H1 (cell line): ENCODE data around the gene IL12RB2. TPM values are rescaled to one million over a fixed set of nuclear protein-coding genes. Genes with fewer than 3 reads are reported as not detected.

Source experiments
- CTCF ChIA-PET: fragments of 300-600 bp; sonication (Branson Sonifier 250); formaldehyde crosslinking; loops from one replicate; lab custom pipeline; 2021; ENCODE audit not compliant: partially characterized antibody; lab: Charles Lee
- POLR2A ChIA-PET: fragments of 300-600 bp; sonication (Branson Sonifier 250); formaldehyde crosslinking; loops from one replicate; lab custom pipeline; 2021; ENCODE audit warnings: inconsistent platforms; ENCODE audit not compliant: partially characterized antibody; lab: Charles Lee
- DNase-seq, 2 experiments: peaks; one replicate each; pipeline versions ENCODE4 v3.0.0 to v3.0.0-alpha.2; 2010 to 2022; ENCODE audit warnings: low spot score in 2 of 2, low read depth in 1 of 2, mixed read lengths in 1 of 2
- FAIRE-seq: peaks from 2 replicates; lab custom pipeline; 2011; peaks lifted over from hg19 to GRCh38; lab: Jason Lieb, UNC
- H2AFZ ChIP-seq: 2 replicates; pipeline ENCODE4 v1.8.1; 2012; ENCODE audit warnings: low read length, inconsistent platforms
- H2AK5ac ChIP-seq: 2 replicates; pipeline ENCODE4 v1.6.1; 2013; ENCODE audit warnings: low read depth, low read length
- H2BK120ac ChIP-seq: replicated peaks from 2 replicates; pipeline ENCODE3; 2013; ENCODE audit warnings: low read depth, low read length, inconsistent platforms
- H2BK12ac ChIP-seq: 2 replicates; pipeline ENCODE4 v1.6.1; 2013; ENCODE audit warnings: low read depth, low read length
- H2BK15ac ChIP-seq: 2 replicates; pipeline ENCODE4 v1.6.1; 2013; ENCODE audit warnings: low read length
- H2BK20ac ChIP-seq: 2 replicates; pipeline ENCODE4 v1.6.1; 2013; ENCODE audit warnings: low read length
- H2BK5ac ChIP-seq: 2 replicates; pipeline ENCODE4 v1.6.1; 2013; ENCODE audit warnings: low read depth, low read length
- H3K14ac ChIP-seq: 2 replicates; pipeline ENCODE4 v1.6.1; 2013; ENCODE audit warnings: inconsistent platforms; ENCODE audit not compliant: insufficient read length
- H3K18ac ChIP-seq: 2 replicates; pipeline ENCODE4 v1.6.1; 2013; ENCODE audit warnings: low read length; ENCODE audit errors: extremely low read depth
- H3K23ac ChIP-seq: 2 replicates; pipeline ENCODE4 v1.6.1; 2013; ENCODE audit warnings: inconsistent platforms; ENCODE audit not compliant: insufficient read length
- H3K23me2 ChIP-seq: 2 replicates; pipeline ENCODE4 v1.6.1; 2013; ENCODE audit warnings: low read depth, low read length
- H3K27ac ChIP-seq: 2 replicates; pipeline ENCODE4 v1.6.1; 2011; ENCODE audit warnings: low read depth, low read length, inconsistent platforms
- H3K27me3 ChIP-seq, 4 experiments: replicated peaks in 1 of 4; 1 replicate in 1 of 4; 2 replicates in 3 of 4; pipeline versions ENCODE4 v1.6.1 to v1.8.1; 2011 to 2013; ENCODE audit warnings: low read length in 3 of 4, mild to moderate bottlenecking in 3 of 4, inconsistent platforms in 2 of 4, mixed read lengths in 2 of 4, moderate library complexity in 1 of 4; ENCODE audit not compliant: control insufficient read depth in 3 of 4, insufficient read depth in 3 of 4; ENCODE audit errors: extremely low read depth in 1 of 4
- H3K36me3 ChIP-seq, 4 experiments: 2 replicates each; pipeline versions ENCODE4 v1.6.1 to v1.8.1; 2011 to 2013; ENCODE audit warnings: mild to moderate bottlenecking in 4 of 4, low read length in 3 of 4, moderate library complexity in 2 of 4, control low read depth in 1 of 4, inconsistent platforms in 1 of 4; ENCODE audit not compliant: insufficient read depth in 4 of 4, control insufficient read depth in 2 of 4
- H3K4ac ChIP-seq: replicated peaks from 2 replicates; pipeline ENCODE3; 2013; ENCODE audit warnings: low read length, low read depth, mixed read lengths, inconsistent platforms; ENCODE audit not compliant: insufficient read length
- H3K4me1 ChIP-seq, 4 experiments: replicated peaks in 1 of 4; 1 replicate in 1 of 4; 2 replicates in 3 of 4; pipeline versions ENCODE4 v1.6.1 to v1.8.1; 2011 to 2013; ENCODE audit warnings: low read length in 3 of 4, inconsistent platforms in 2 of 4, mixed read lengths in 1 of 4; ENCODE audit not compliant: insufficient read depth in 4 of 4, control insufficient read depth in 3 of 4
- H3K4me2 ChIP-seq, 2 experiments: 2 replicates each; pipeline versions ENCODE4 v1.6.1 to v1.8.1; 2011 to 2013; ENCODE audit warnings: low read depth in 2 of 2, low read length in 2 of 2, control low read depth in 1 of 2, inconsistent platforms in 1 of 2, mild to moderate bottlenecking in 1 of 2; ENCODE audit not compliant: insufficient read depth in 1 of 2
- H3K4me3 ChIP-seq, 4 experiments: fragments of 200-600, 300-600 bp in 1 of 4; sonication (generic), shearing (Covaris generic), sonication (Bioruptor Twin) in 1 of 4; 2 replicates each; pipeline versions ENCODE4 v1.5.1 to v1.8.1; 2011 to 2016; ENCODE audit warnings: low read length in 4 of 4, low read depth in 3 of 4, control low read depth in 2 of 4, inconsistent platforms in 2 of 4, mild to moderate bottlenecking in 2 of 4, mixed read lengths in 1 of 4, moderate library complexity in 1 of 4; ENCODE audit not compliant: insufficient read depth in 2 of 4; ENCODE audit errors: extremely low read depth in 1 of 4
- H3K56ac ChIP-seq: replicated peaks from 2 replicates; pipeline ENCODE3; 2013; ENCODE audit warnings: low read depth, mild to moderate bottlenecking, mixed read lengths, low read length, inconsistent platforms; ENCODE audit not compliant: insufficient read length
- H3K79me1 ChIP-seq: 2 replicates; pipeline ENCODE4 v1.6.1; 2013; ENCODE audit warnings: low read depth, low read length, control low read depth
- H3K79me2 ChIP-seq, 2 experiments: 2 replicates each; pipeline versions ENCODE4 v1.6.1 to v1.8.1; 2012 to 2013; ENCODE audit warnings: low read length in 2 of 2, mild to moderate bottlenecking in 2 of 2, inconsistent platforms in 1 of 2; ENCODE audit not compliant: insufficient read depth in 2 of 2, control insufficient read depth in 1 of 2
- H3K9ac ChIP-seq, 4 experiments: replicated peaks in 1 of 4; 1 replicate in 1 of 4; 2 replicates in 3 of 4; pipeline versions ENCODE4 v1.6.1 to v1.8.1; 2011 to 2013; ENCODE audit warnings: low read depth in 3 of 4, low read length in 3 of 4, control low read depth in 2 of 4, mild to moderate bottlenecking in 2 of 4, moderate library complexity in 2 of 4, inconsistent platforms in 1 of 4; ENCODE audit errors: extremely low read depth in 1 of 4
- H3K9me3 ChIP-seq, 2 experiments: 2 replicates each; pipeline versions ENCODE4 v1.6.1 to v1.8.1; 2012 to 2013; ENCODE audit warnings: mild to moderate bottlenecking in 2 of 2, moderate library complexity in 2 of 2, control low read depth in 1 of 2, inconsistent platforms in 1 of 2, low read depth in 1 of 2, low read length in 1 of 2, mixed read lengths in 1 of 2; ENCODE audit not compliant: insufficient read depth in 2 of 2
- H4K20me1 ChIP-seq, 2 experiments: replicated peaks in 1 of 2; 2 replicates each; pipeline versions ENCODE3 to v1.8.1; 2011 to 2013; ENCODE audit warnings: inconsistent platforms in 2 of 2, low read length in 2 of 2, mild to moderate bottlenecking in 1 of 2; ENCODE audit not compliant: insufficient read depth in 2 of 2, control insufficient read depth in 1 of 2
- H4K5ac ChIP-seq: 2 replicates; pipeline ENCODE4 v1.6.1; 2013; ENCODE audit warnings: low read length, low read depth, mixed read lengths, inconsistent platforms; ENCODE audit not compliant: insufficient read length
- H4K8ac ChIP-seq: 2 replicates; pipeline ENCODE4 v1.8.0; 2013; ENCODE audit warnings: mild to moderate bottlenecking, moderate library complexity, low read length, inconsistent platforms; ENCODE audit not compliant: insufficient read depth; ENCODE audit errors: extremely low read depth
- H4K91ac ChIP-seq: replicated peaks from 2 replicates; pipeline ENCODE3; 2013; ENCODE audit warnings: low read length, mixed read lengths, inconsistent platforms; ENCODE audit not compliant: insufficient read length
- CBX8 ChIP-seq: fragments of 300-800, 300-1000 bp; sonication (generic); IDR thresholded peaks from 2 replicates; pipeline ENCODE4 v1.7.1; 2016; ENCODE audit warnings: low read depth, low read length, borderline replicate concordance
- NRF1 ChIP-seq: IDR thresholded peaks from 2 replicates; pipeline ENCODE4 v1.6.1; 2011; ENCODE audit warnings: mild to moderate bottlenecking, low read depth, low read length, improper control_type of control experiment
- USF2 ChIP-seq: IDR thresholded peaks from 2 replicates; pipeline ENCODE4 v1.6.1; 2011; ENCODE audit warnings: low read length, improper control_type of control experiment
- WGBS, 2 experiments: shearing (Covaris generic) in 1 of 2; methylation state at CpG; one replicate each; pipeline versions ENCODE4 v1.1.6 to v1.1.7; 2013 to 2015; ENCODE audit warnings: low lambda C conversion rate in 2 of 2, mixed read lengths in 2 of 2, inconsistent platforms in 1 of 2, low coverage in 1 of 2, missing lambda C conversion rate in 1 of 2; ENCODE audit not compliant: insufficient replicate concordance in 2 of 2, insufficient coverage in 1 of 2, insufficient read length in 1 of 2; ENCODE audit errors: extremely low coverage in 1 of 2, missing lambda C conversion rate in 1 of 2; 5-methylcytosine and 5-hydroxymethylcytosine counted together
- polyA plus RNA-seq, 7 experiments: library from polyadenylated mRNA; depleted of rRNA in 3 of 7; stranded (reverse) in 5 of 7; unstranded in 2 of 7; fragments of >200 nt in 5 of 7; fragments of 200-250 nt in 2 of 7; gene quantifications; 1 replicate in 5 of 7; 2 replicates in 1 of 7; 4 replicates in 1 of 7; pipeline versions ENCODE4 v1.2.1 to v1.2.3, GENCODE V29; 2011 to 2013; ENCODE audit warnings: missing spikeins in 2 of 7, mixed read lengths in 2 of 7
- total RNA-seq: library from RNA; stranded (reverse); fragmentation: NEBNext Ultra II Directional; extraction: Animal tissue kit (Norgen Biotek cat#: 25700); gene quantifications from 2 replicates; pipeline ENCODE4 v1.2.1, GENCODE V29; 2021

IL12RB2 gene
- total and polyA plus RNA-seq, 2 of the 8 experiments (the other 6 are each of a cell fraction or from before 2014, with no cell fraction given), result 1.4 TPM

GRCh38 chr1:67333603-67334002 lies 25.9 kb downstream of the IL12RB2 start:
- Histone ChIP-seq H3K4me2 (no peak overlapping the region), H4K8ac (no peak overlapping the region)
- CTCF ChIA-PET, result interaction anchor here (0.7 to 6.3 kb wide), 8 partner anchors 9 to 370 kb away, joined by 3 to 53 read pairs (median 3); no protein-coding TSS in a partner anchor

More at GRCh38 chr1:67333603-67334002, 25.9 kb downstream of the IL12RB2 start:
- Histone ChIP-seq H3K9ac (no peak overlapping the region; a peak in 1 of 7 replicates), H3K4me3 (no peak overlapping the region), H3K36me3 (no peaks in the 10 kb centered on the region), H2AK5ac (no peak overlapping the region), H3K14ac (no peak overlapping the region), H3K18ac (no peak overlapping the region), H3K23ac (no peak overlapping the region), H3K27me3 (no peaks in the 10 kb centered on the region), H4K20me1 (no peaks in the 10 kb centered on the region), H3K4me1 (peaks cover 0 to 4% (median 0%) of the 10 kb centered on the region in 4 experiments; a peak in 1 of 7 replicates), H3K79me2 (no peaks in the 10 kb centered on the region), H2BK20ac (no peak overlapping the region), H4K5ac (no peak overlapping the region), H3K56ac (no peak overlapping the region), H4K91ac (no peak overlapping the region), H2AFZ (no peak overlapping the region), H2BK15ac (no peak overlapping the region), H3K23me2 (no peaks in the 10 kb centered on the region), H3K27ac (no peak overlapping the region), H3K79me1 (no peaks in the 10 kb centered on the region), H2BK12ac (no peak overlapping the region), H2BK5ac (no peak overlapping the region), H3K9me3 (no peaks in the 10 kb centered on the region), H2BK120ac (no peak overlapping the region), H3K4ac (no peak overlapping the region)
- no peak for DNase-seq
- TF ChIP-seq CBX8, result no peak
- TF ChIP-seq USF2, result no peak
- no peak for TF ChIP-seq NRF1
- WGBS, 2 experiments, result 89% methylated on average over 3 of the region's 3 CpGs; no CpG with 5 or more reads in 1 of the 2 experiments
- POLR2A ChIA-PET, result no interaction called here
- FAIRE-seq, result no peak
